ENCODE data around the gene CPZ. TPM values are rescaled to one million over a fixed set of nuclear protein-coding genes. Genes with fewer than 3 reads are reported as not detected.

Gene CPZ
- total and polyA plus RNA-seq, 10 of the 15 experiments (the other 5 are each of a cell fraction or from before 2014, with no cell fraction given): not detected

GRCh38 chr4:8545439-8545765, 47.2 kb upstream of the CPZ start:
- no peaks in the 10 kb centered on the region for H3K9me3 ChIP-seq (replicated peaks; ENCODE audit: control insufficient read depth, insufficient read depth, low read length)
- no peaks in the 10 kb centered on the region for H3K27me3 ChIP-seq (replicated peaks in 1 of 2; ENCODE audit: control insufficient read depth in 2 of 2, insufficient read depth in 2 of 2, low read length in 1 of 2)
- intact Hi-C loops (cut with micrococcal nuclease; ENCODE audit: unreplicated experiment) (no loop called here), in situ Hi-C loops (cut with MboI) (no loop called here)
- ChIA-PET RAD21 (ENCODE audit: unreplicated experiment) (no interaction called here), SMC1A (ENCODE audit: uncharacterized antibody, unreplicated experiment) (no interaction called here), CTCF (no interaction called here), POLR2A (no interaction called here)
- H4K20me1 ChIP-seq (ENCODE audit: control insufficient read depth, insufficient read depth): no peaks in the 10 kb centered on the region
- no TSS peak for BruUV-seq (replicated peaks)
- no peaks in the 10 kb centered on the region for H3K36me3 ChIP-seq (ENCODE audit: control insufficient read depth in 2 of 2, insufficient read depth in 2 of 2, low read length in 1 of 2)
- no peak for FAIRE-seq
- no peaks in the 10 kb centered on the region for H3K4me1 ChIP-seq (ENCODE audit: control insufficient read depth, insufficient read depth, low read length)
- no peak for ATAC-seq
- no peak overlapping the region for H3K4me3 ChIP-seq
- no peak overlapping the region for H3K9ac ChIP-seq (ENCODE audit: control insufficient read depth, insufficient read depth, low read length)
- no peak overlapping the region for H2AFZ ChIP-seq (ENCODE audit: control insufficient read depth, low read depth, low read length)
- H3K27ac ChIP-seq (ENCODE audit: control insufficient read depth, insufficient read depth): no peak overlapping the region
- H3K79me2 ChIP-seq (ENCODE audit: control insufficient read depth, insufficient read depth, low read length): no peaks in the 10 kb centered on the region
- TF ChIP-seq CBFB (IDR thresholded peaks at IDR 0.05; ENCODE audit: low read depth) (no peak), IRF5 (IDR thresholded peaks at IDR 0.05; ENCODE audit: borderline replicate concordance) (no peak), SMAD1 (IDR thresholded peaks at IDR 0.05; ENCODE audit: low read depth, partially characterized antibody) (no peak), IKZF2 (IDR thresholded peaks at IDR 0.05) (no peak), CBX3 (IDR thresholded peaks at IDR 0.05; ENCODE audit: borderline replicate concordance, low read depth) (no peak), BHLHE40 (IDR thresholded peaks at IDR 0.05; ENCODE audit: borderline replicate concordance in 1 of 2, low read depth in 2 of 2, low read length in 1 of 2) (no peak), NFXL1 (IDR thresholded peaks at IDR 0.05; ENCODE audit: borderline replicate concordance) (no peak), NRF1 (conservative IDR thresholded peaks at IDR 0.05; ENCODE audit: low read depth, low read length) (no peak), PBX3 (IDR thresholded peaks at IDR 0.05; ENCODE audit: insufficient replicate concordance, low read depth, low read length) (no peak), LARP7 (IDR thresholded peaks at IDR 0.05) (no peak), TCF12 (IDR thresholded peaks at IDR 0.05; ENCODE audit: low read depth, low read length) (no peak), ETV6 (conservative IDR thresholded peaks at IDR 0.05 in 1 of 2, IDR thresholded peaks at IDR 0.05 in 1 of 2; ENCODE audit: borderline replicate concordance in 1 of 2, low read depth in 1 of 2) (no peak)
- no peak for DNase-seq (ENCODE audit: low read depth, low spot score)
- H3K4me2 ChIP-seq (ENCODE audit: control insufficient read depth, insufficient read depth): no peak overlapping the region
- 39% methylated on average over 9 of the region's 9 CpGs for WGBS (ENCODE audit: insufficient coverage, insufficient replicate concordance, low lambda C conversion rate, missing lambda C conversion rate)

Measured in GM12878 (cell line).